Measurements from ENCODE around the gene TAF4. TPM values are rescaled to one million over a fixed set of nuclear protein-coding genes. Genes with fewer than 3 reads are reported as not detected.

TAF4 gene
- total and polyA plus RNA-seq, 2 of the 13 experiments (the other 11 are each of a cell fraction or from before 2014, with no cell fraction given): 5.9 to 12.0 TPM

DNA sequence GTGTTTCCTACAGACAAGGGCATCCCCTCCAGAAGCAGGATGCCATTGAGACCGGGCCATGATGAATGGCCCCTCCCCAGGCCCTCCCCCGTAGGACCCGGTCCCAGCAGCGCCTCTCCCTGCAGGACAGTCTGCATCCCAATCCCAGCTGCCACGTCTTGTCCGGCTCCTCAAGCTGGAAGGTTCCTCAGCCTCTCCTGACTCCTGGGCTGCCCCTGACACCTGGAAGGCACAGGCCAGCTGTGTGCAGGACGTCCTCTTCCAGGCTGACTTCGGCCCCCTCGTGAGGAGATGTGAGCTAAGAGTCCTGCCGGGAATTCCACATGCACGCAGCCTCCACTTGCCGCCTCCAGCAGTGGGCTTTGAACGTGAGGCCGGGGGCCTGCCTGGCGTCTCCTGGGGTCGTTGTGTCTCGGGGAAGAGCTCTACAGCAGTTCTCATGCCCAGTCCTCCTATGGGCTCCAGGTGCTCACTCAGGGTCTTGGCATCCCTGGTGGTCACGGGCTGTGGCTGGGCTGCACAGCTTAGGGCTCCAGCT, 64.4 kb downstream of the TAF4 start:
- in situ Hi-C loops (cut with HindIII; ENCODE audit: extremely low pct_ligation_motif_present, low pct_unique_long_range_greater_than_20kb) (no loop called here), intact Hi-C loops (cut with micrococcal nuclease; ENCODE audit: unreplicated experiment) (no loop called here)
- Histone ChIP-seq H3K9ac (ENCODE audit: insufficient read depth, low read depth, low read length) (no peak overlapping the region), H4K20me1 (ENCODE audit: insufficient read depth, low read length) (no peaks in the 10 kb centered on the region), H3K79me2 (ENCODE audit: insufficient read depth, low read length) (no peaks in the 10 kb centered on the region), H3K4me3 (replicated peaks in 1 of 3; ENCODE audit: insufficient read depth in 1 of 3, low read depth in 2 of 3, low read length in 3 of 3) (no peak overlapping the region), H3K4me2 (ENCODE audit: low read depth, low read length) (no peak overlapping the region), H3K27me3 (ENCODE audit: control insufficient read depth in 1 of 2, insufficient read depth in 2 of 2, low read length in 2 of 2) (no peaks in the 10 kb centered on the region), H3K4me1 (ENCODE audit: insufficient read depth, low read length) (peaks cover 32% of the 10 kb centered on the region), H3K36me3 (replicated peaks in 1 of 2; ENCODE audit: control insufficient read depth in 1 of 2, insufficient read depth in 2 of 2, low read length in 2 of 2) (peaks cover 56 to 92% of the 10 kb centered on the region in 2 experiments), H2AFZ (ENCODE audit: low read length) (no peak overlapping the region), H3K9me3 (ENCODE audit: low read length) (no peaks in the 10 kb centered on the region), H3K27ac (ENCODE audit: extremely low read length, insufficient read depth, low read length) (no peak overlapping the region)
- ChIA-PET CTCF (ENCODE audit: low intra/inter-chr PET ratio, low total read pairs) (no interaction called here), POLR2A (no interaction called here)
- 93% methylated on average over 16 of the region's 18 CpGs for WGBS (ENCODE audit: low lambda C conversion rate)
- DNase-seq (ENCODE audit: low spot score) (no peak), FAIRE-seq (no peak), ATAC-seq (no peak)
- BruUV-seq (replicated peaks): no TSS peak
- no peak for TF ChIP-seq PCBP1 (IDR thresholded peaks at IDR 0.05; ENCODE audit: borderline replicate concordance, low read depth, low read length)
- TF ChIP-seq PREB (CRISPR knock-in tag; IDR thresholded peaks at IDR 0.05): 0 out of 2 replicates have a peak, but pooled peaks have one; percentile 75
- 0 out of 2 replicates have a peak, but pooled peaks have one; percentile 47 for TF ChIP-seq NFE2L1 (CRISPR knock-in tag; IDR thresholded peaks at IDR 0.05; ENCODE audit: borderline replicate concordance)
- peak; percentile 83 for TF ChIP-seq AGO2 (optimal IDR thresholded peaks at IDR 0.05; ENCODE audit: low read depth, low read length)

- intact Hi-C loops (cut with micrococcal nuclease; ENCODE audit: unreplicated experiment): no loop called here
- H3K9ac ChIP-seq (ENCODE audit: insufficient read depth, low read depth, low read length): no peak overlapping the region
- CTCF ChIA-PET (ENCODE audit: low intra/inter-chr PET ratio, low total read pairs): no interaction called here
- POLR2A ChIA-PET: no interaction called here
- no peak overlapping the region for H3K4me2 ChIP-seq (ENCODE audit: low read depth, low read length)
- no TSS peak for BruUV-seq (replicated peaks)
- no peak overlapping the region for H3K27ac ChIP-seq (ENCODE audit: extremely low read length, insufficient read depth, low read length)
- 96% methylated on average over 19 of the region's 19 CpGs for WGBS (ENCODE audit: low lambda C conversion rate)
- H3K4me1 ChIP-seq (ENCODE audit: insufficient read depth, low read length): peaks cover 28% of the 10 kb centered on the region
- in situ Hi-C loops (cut with HindIII; ENCODE audit: extremely low pct_ligation_motif_present, low pct_unique_long_range_greater_than_20kb): no loop called here
- H4K20me1 ChIP-seq (ENCODE audit: insufficient read depth, low read length): no peaks in the 10 kb centered on the region
- ATAC-seq (no peak), FAIRE-seq (no peak), DNase-seq (ENCODE audit: low spot score) (no peak)
- no peak overlapping the region for H3K4me3 ChIP-seq (replicated peaks in 1 of 3; ENCODE audit: insufficient read depth in 1 of 3, low read depth in 2 of 3, low read length in 3 of 3)
- H2AFZ ChIP-seq (ENCODE audit: low read length): no peak overlapping the region
- no peaks in the 10 kb centered on the region for H3K27me3 ChIP-seq (ENCODE audit: control insufficient read depth in 1 of 2, insufficient read depth in 2 of 2, low read length in 2 of 2)
- H3K36me3 ChIP-seq (replicated peaks in 1 of 2; ENCODE audit: control insufficient read depth in 1 of 2, insufficient read depth in 2 of 2, low read length in 2 of 2): peaks cover 42 to 87% of the 10 kb centered on the region in 2 experiments
- H3K79me2 ChIP-seq (ENCODE audit: insufficient read depth, low read length): no peaks in the 10 kb centered on the region
- H3K9me3 ChIP-seq (ENCODE audit: low read length): no peaks in the 10 kb centered on the region
- TF ChIP-seq GABPB1 (CRISPR knock-in tag; IDR thresholded peaks at IDR 0.05): no peak
- no peak for TF ChIP-seq ZIK1 (CRISPR knock-in tag; IDR thresholded peaks at IDR 0.05; ENCODE audit: borderline replicate concordance, low read depth)
- TF ChIP-seq NFIB (CRISPR knock-in tag; IDR thresholded peaks at IDR 0.05; ENCODE audit: borderline replicate concordance): 0 out of 2 replicates have a peak, but pooled peaks have one; percentile 21
- peak; percentile 16 for TF ChIP-seq PTBP1 (IDR thresholded peaks at IDR 0.05; ENCODE audit: low read depth, low read length, poor library complexity, severe bottlenecking)
- TF ChIP-seq ZNF891 (CRISPR knock-in tag; IDR thresholded peaks at IDR 0.05): 0 out of 2 replicates have a peak, but pooled peaks have one; percentile 34
- 0 out of 2 replicates have a peak, but pooled peaks have one; percentile 10 for TF ChIP-seq RXRA (CRISPR knock-in tag; IDR thresholded peaks at IDR 0.05)
- TF ChIP-seq ATF1 (CRISPR knock-in tag; IDR thresholded peaks at IDR 0.05): no peak
- TF ChIP-seq, protein P1, sequence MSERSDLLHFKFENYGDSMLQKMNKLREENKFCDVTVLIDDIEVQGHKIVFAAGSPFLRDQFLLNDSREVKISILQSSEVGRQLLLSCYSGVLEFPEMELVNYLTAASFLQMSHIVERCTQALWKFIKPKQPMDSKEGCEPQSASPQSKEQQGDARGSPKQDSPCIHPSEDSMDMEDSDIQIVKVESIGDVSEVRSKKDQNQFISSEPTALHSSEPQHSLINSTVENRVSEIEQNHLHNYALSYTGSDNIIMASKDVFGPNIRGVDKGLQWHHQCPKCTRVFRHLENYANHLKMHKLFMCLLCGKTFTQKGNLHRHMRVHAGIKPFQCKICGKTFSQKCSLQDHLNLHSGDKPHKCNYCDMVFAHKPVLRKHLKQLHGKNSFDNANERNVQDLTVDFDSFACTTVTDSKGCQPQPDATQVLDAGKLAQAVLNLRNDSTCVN (CRISPR knock-in tag; IDR thresholded peaks at IDR 0.05; ENCODE audit: borderline replicate concordance): no peak
Observed at GRCh38 chr20:61998343-61999121, 67.1 kb downstream of the TAF4 start.

Data from HepG2 (cell line).